Activated naive CD8-positive, alpha-beta T cell (primary cell): ENCODE measurements around the gene TRA2B.

ENCODE experiments used
- H3K27ac Mint-ChIP-seq: one replicate; pipeline ENCODE4 v1.8.0; 2021; ENCODE audit warnings: mixed read lengths
- H3K27me3 Mint-ChIP-seq: one replicate; pipeline ENCODE4 v1.8.0; 2021; ENCODE audit warnings: mixed read lengths
- H3K36me3 Mint-ChIP-seq: one replicate; pipeline ENCODE4 v1.8.0; 2021; ENCODE audit warnings: mixed read lengths
- H3K4me1 Mint-ChIP-seq: one replicate; pipeline ENCODE4 v1.8.0; 2021; ENCODE audit warnings: low read depth, mixed read lengths
- H3K4me3 Mint-ChIP-seq: one replicate; pipeline ENCODE4 v1.8.0; 2021; ENCODE audit warnings: mild to moderate bottlenecking, mixed read lengths
- H3K9me3 Mint-ChIP-seq: one replicate; pipeline ENCODE4 v1.8.0; 2021; ENCODE audit warnings: low read depth, mixed read lengths

The TRA2B gene

GRCh38 chr3:185937689-185938374 lies at the start of gene TRA2B:
Gene TRA2B, minus strand, starts transcription at chr3:185938014. Its CDS starts 154 bp downstream, at chr3:185937860.
- H3K9me3 Mint-ChIP-seq: peaks cover 4% of the 10 kb centered on the region
- H3K4me3 Mint-ChIP-seq: peak within 1 kb of the TSS; percentile 99
- H3K4me1 Mint-ChIP-seq: peaks cover 28% of the 10 kb centered on the region
- peak within 1 kb of the TSS; percentile 100 for H3K27ac Mint-ChIP-seq
- H3K27me3 Mint-ChIP-seq: no peaks in the 10 kb centered on the region
- H3K36me3 Mint-ChIP-seq: peaks cover 27% of the 10 kb centered on the region

- Mint-ChIP-seq H3K36me3 (no peaks in the 10 kb centered on the region), H3K9me3 (no peaks in the 10 kb centered on the region), H3K27ac (no peak overlapping the region), H3K4me3 (peak overlapping the region; percentile 55), H3K27me3 (peaks cover 6% of the 10 kb centered on the region), H3K4me1 (no peaks in the 10 kb centered on the region)
These were observed 48.5 kb upstream of the TRA2B start for GRCh38 chr3:185986198-185986777.

GRCh38 chr3:185984203-185984602 lies 46.4 kb upstream of the TRA2B start:
- Mint-ChIP-seq H3K36me3 (no peaks in the 10 kb centered on the region), H3K9me3 (no peaks in the 10 kb centered on the region), H3K27ac (no peak overlapping the region), H3K4me3 (no peak overlapping the region), H3K4me1 (no peaks in the 10 kb centered on the region), H3K27me3 (peaks cover 6% of the 10 kb centered on the region)

- H3K27ac Mint-ChIP-seq: no peak overlapping the region
- H3K9me3 Mint-ChIP-seq: no peaks in the 10 kb centered on the region
- peaks cover 6% of the 10 kb centered on the region for H3K27me3 Mint-ChIP-seq
- no peaks in the 10 kb centered on the region for H3K36me3 Mint-ChIP-seq
- H3K4me3 Mint-ChIP-seq: no peak overlapping the region
- H3K4me1 Mint-ChIP-seq: no peaks in the 10 kb centered on the region
These were observed 45.8 kb upstream of the TRA2B start for GRCh38 chr3:185983495-185984141.

GRCh38 chr3:185982632-185983031 lies 44.8 kb upstream of the TRA2B start:
- Mint-ChIP-seq H3K9me3 (no peaks in the 10 kb centered on the region), H3K27ac (no peak overlapping the region), H3K4me3 (no peak overlapping the region), H3K27me3 (peaks cover 6% of the 10 kb centered on the region), H3K36me3 (no peaks in the 10 kb centered on the region), H3K4me1 (peaks cover 2% of the 10 kb centered on the region)

GRCh38 chr3:185981621-185982020 lies 43.8 kb upstream of the TRA2B start:
- H3K4me3 Mint-ChIP-seq: no peak overlapping the region
- H3K36me3 Mint-ChIP-seq: no peaks in the 10 kb centered on the region
- no peak overlapping the region for H3K27ac Mint-ChIP-seq
- peaks cover 6% of the 10 kb centered on the region for H3K27me3 Mint-ChIP-seq
- no peaks in the 10 kb centered on the region for H3K9me3 Mint-ChIP-seq
- H3K4me1 Mint-ChIP-seq: peaks cover 10% of the 10 kb centered on the region

- peaks cover 10% of the 10 kb centered on the region for H3K4me1 Mint-ChIP-seq
- H3K4me3 Mint-ChIP-seq: no peak overlapping the region
- H3K27ac Mint-ChIP-seq: no peak overlapping the region
- no peaks in the 10 kb centered on the region for H3K9me3 Mint-ChIP-seq
- peaks cover 6% of the 10 kb centered on the region for H3K27me3 Mint-ChIP-seq
- no peaks in the 10 kb centered on the region for H3K36me3 Mint-ChIP-seq
These were observed 41.9 kb upstream of the TRA2B start for GRCh38 chr3:185979721-185980121.

GRCh38 chr3:185978516-185978915 lies 40.7 kb upstream of the TRA2B start:
- peaks cover 10% of the 10 kb centered on the region for H3K4me1 Mint-ChIP-seq
- no peak overlapping the region for H3K4me3 Mint-ChIP-seq
- no peaks in the 10 kb centered on the region for H3K9me3 Mint-ChIP-seq
- H3K27ac Mint-ChIP-seq: no peak overlapping the region
- H3K36me3 Mint-ChIP-seq: no peaks in the 10 kb centered on the region
- H3K27me3 Mint-ChIP-seq: peaks cover 6% of the 10 kb centered on the region

GRCh38 chr3:185977679-185978040 lies 39.8 kb upstream of the TRA2B start:
- H3K4me3 Mint-ChIP-seq: peak overlapping the region; percentile 21
- H3K36me3 Mint-ChIP-seq: no peaks in the 10 kb centered on the region
- H3K27me3 Mint-ChIP-seq: peaks cover 1% of the 10 kb centered on the region
- peaks cover 10% of the 10 kb centered on the region for H3K4me1 Mint-ChIP-seq
- no peaks in the 10 kb centered on the region for H3K9me3 Mint-ChIP-seq
- H3K27ac Mint-ChIP-seq: no peak overlapping the region

- H3K4me3 Mint-ChIP-seq: peak overlapping the region; percentile 21
- H3K27me3 Mint-ChIP-seq: no peaks in the 10 kb centered on the region
- H3K9me3 Mint-ChIP-seq: no peaks in the 10 kb centered on the region
- no peaks in the 10 kb centered on the region for H3K36me3 Mint-ChIP-seq
- peaks cover 10% of the 10 kb centered on the region for H3K4me1 Mint-ChIP-seq
- H3K27ac Mint-ChIP-seq: no peak overlapping the region
These were observed 39.3 kb upstream of the TRA2B start for GRCh38 chr3:185976977-185977678.

- H3K36me3 Mint-ChIP-seq: no peaks in the 10 kb centered on the region
- no peak overlapping the region for H3K27ac Mint-ChIP-seq
- no peak overlapping the region for H3K4me3 Mint-ChIP-seq
- H3K9me3 Mint-ChIP-seq: no peaks in the 10 kb centered on the region
- no peaks in the 10 kb centered on the region for H3K27me3 Mint-ChIP-seq
- peaks cover 10% of the 10 kb centered on the region for H3K4me1 Mint-ChIP-seq
These were observed 38.3 kb upstream of the TRA2B start for GRCh38 chr3:185976100-185976499.

GRCh38 chr3:185971579-185971978 lies 33.8 kb upstream of the TRA2B start:
- Mint-ChIP-seq H3K4me3 (no peak overlapping the region), H3K27ac (peak overlapping the region; percentile 16)

GRCh38 chr3:185968168-185968567 lies 30.4 kb upstream of the TRA2B start:
- Mint-ChIP-seq H3K27me3 (no peaks in the 10 kb centered on the region), H3K4me3 (no peak overlapping the region), H3K4me1 (no peaks in the 10 kb centered on the region), H3K9me3 (peaks cover 4% of the 10 kb centered on the region), H3K36me3 (peaks cover 9% of the 10 kb centered on the region), H3K27ac (no peak overlapping the region)

More at GRCh38 chr3:185971579-185971978, 33.8 kb upstream of the TRA2B start:
- Mint-ChIP-seq H3K9me3 (no peaks in the 10 kb centered on the region), H3K4me1 (no peaks in the 10 kb centered on the region), H3K36me3 (no peaks in the 10 kb centered on the region), H3K27me3 (no peaks in the 10 kb centered on the region)

GRCh38 chr3:185966655-185967054 lies 28.8 kb upstream of the TRA2B start:
- Mint-ChIP-seq H3K9me3 (peaks cover 4% of the 10 kb centered on the region), H3K27me3 (no peaks in the 10 kb centered on the region), H3K4me3 (no peak overlapping the region), H3K27ac (no peak overlapping the region), H3K36me3 (peaks cover 9% of the 10 kb centered on the region), H3K4me1 (no peaks in the 10 kb centered on the region)

- no peaks in the 10 kb centered on the region for H3K4me1 Mint-ChIP-seq
- H3K4me3 Mint-ChIP-seq: no peak overlapping the region
- no peaks in the 10 kb centered on the region for H3K27me3 Mint-ChIP-seq
- peaks cover 4% of the 10 kb centered on the region for H3K9me3 Mint-ChIP-seq
- H3K27ac Mint-ChIP-seq: no peak overlapping the region
- H3K36me3 Mint-ChIP-seq: peaks cover 9% of the 10 kb centered on the region
These were observed 27.7 kb upstream of the TRA2B start for GRCh38 chr3:185965496-185965895.
